Natural killer cell treated with Interleukin-12 subunit alpha and Interleukin-12 subunit beta and Interleukin-15 and Interleukin-18, amount 100 ng/mL, for 72 hours (primary cell): ENCODE data around the gene DDX52. TPM values are rescaled to one million over a fixed set of nuclear protein-coding genes. Genes with fewer than 3 reads are reported as not detected.

ENCODE experiments used
- total RNA-seq, 2 donors: library from RNA; stranded (reverse); gene quantifications; one replicate each; pipeline ENCODE4 v1.2.3, GENCODE V29; 2022

The DDX52 gene
- total RNA-seq, 2 donors from 2014 or later = 35.0 to 52.9 TPM

Other genes with a start within 250 kb of the DDX52 start
- 100 to 1,000 TPM in 1 of 2 donors, 10 to 100 TPM in 1; 41.9 to 126 TPM for gene ACACA, start 236.6 kb downstream of the DDX52 start, total RNA-seq
- gene TADA2A, start 236.6 kb downstream of the DDX52 start, total RNA-seq = 10 to 100 TPM; 30.5 to 55.4 TPM
- gene DUSP14, start 153.6 kb downstream of the DDX52 start, total RNA-seq = 10 to 100 TPM in 1 of 2 donors, 1 to 10 TPM in 1; 8.2 to 10.2 TPM
- gene SYNRG, start 34.0 kb downstream of the DDX52 start, total RNA-seq = 10 to 100 TPM; 68.7 to 77.4 TPM
- gene HNF1B, start 101.6 kb upstream of the DDX52 start, total RNA-seq = under 1 TPM in 1 of 2 donors, not detected in 1; 0.19 TPM